ENCODE results near the gene SPSB3. TPM values are rescaled to one million over a fixed set of nuclear protein-coding genes. Genes with fewer than 3 reads are reported as not detected.

The SPSB3 gene
- total and polyA plus RNA-seq, 9 of the 15 experiments (the other 6 are each of a cell fraction or from before 2014, with no cell fraction given) = 0.39 to 37.4 (median 7.1) TPM

DNA sequence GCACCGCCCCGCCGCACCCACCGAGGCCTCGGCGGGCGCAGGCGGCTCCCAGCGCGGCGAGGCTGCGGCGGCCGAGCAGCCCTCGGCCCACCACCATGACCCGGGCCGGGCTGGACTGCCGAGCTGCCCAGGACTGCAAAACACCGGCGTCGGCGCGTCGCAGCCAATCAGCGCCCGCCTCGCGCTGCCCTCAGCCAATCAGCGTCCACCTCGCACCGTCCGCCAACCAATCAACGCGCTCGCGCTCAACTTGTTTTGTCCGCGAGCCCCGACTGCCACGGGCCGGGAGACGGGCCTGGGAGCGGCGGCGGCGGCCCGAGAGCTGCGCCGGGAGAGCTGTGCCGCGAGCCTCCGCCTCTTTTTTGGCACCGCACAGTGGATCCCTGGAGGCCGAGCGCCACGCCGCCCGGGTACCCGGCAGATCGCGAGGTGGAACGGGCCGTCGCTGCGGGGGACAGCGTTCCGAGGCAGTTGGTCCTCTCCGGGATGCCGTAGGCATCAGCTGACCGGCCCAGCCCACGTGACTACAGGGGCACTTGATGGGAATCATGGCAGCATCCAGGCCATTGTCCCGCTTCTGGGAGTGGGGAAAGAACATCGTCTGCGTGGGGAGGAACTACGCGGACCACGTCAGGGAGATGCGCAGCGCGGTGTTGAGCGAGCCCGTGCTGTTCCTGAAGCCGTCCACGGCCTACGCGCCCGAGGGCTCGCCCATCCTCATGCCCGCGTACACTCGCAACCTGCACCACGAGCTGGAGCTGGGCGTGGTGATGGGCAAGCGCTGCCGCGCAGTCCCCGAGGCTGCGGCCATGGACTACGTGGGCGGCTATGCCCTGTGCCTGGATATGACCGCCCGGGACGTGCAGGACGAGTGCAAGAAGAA lies 44.6 kb upstream of the SPSB3 start, which contains the start of the genes FAHD1 and HAGH (continued):
- TF ChIP-seq FOXK2 (conservative IDR thresholded peaks at IDR 0.05 in 1 of 2, IDR thresholded peaks at IDR 0.05 in 1 of 2; ENCODE audit: low read depth in 2 of 2) (peak; percentile 85 to 86; a peak in 3 of 4 replicates), HOXB6 (CRISPR knock-in tag; IDR thresholded peaks at IDR 0.05; ENCODE audit: borderline replicate concordance) (no peak), HNRNPH1 (optimal IDR thresholded peaks at IDR 0.05; ENCODE audit: low read depth, low read length) (no peak), DIDO1 (tag; IDR thresholded peaks at IDR 0.05; ENCODE audit: low read depth) (peak; percentile 89), RFX5 (IDR thresholded peaks at IDR 0.05; ENCODE audit: low read depth, low read length) (peak; percentile 43), ZNF766 (CRISPR knock-in tag; conservative IDR thresholded peaks at IDR 0.05) (no peak), SREBF2 (CRISPR knock-in tag; IDR thresholded peaks at IDR 0.05) (no peak), BHLHE40 (IDR thresholded peaks at IDR 0.05; ENCODE audit: low read length) (peak; percentile 87), PURB (CRISPR knock-in tag; IDR thresholded peaks at IDR 0.05; ENCODE audit: low read depth) (no peak)
- TF ChIP-seq, protein P1, sequence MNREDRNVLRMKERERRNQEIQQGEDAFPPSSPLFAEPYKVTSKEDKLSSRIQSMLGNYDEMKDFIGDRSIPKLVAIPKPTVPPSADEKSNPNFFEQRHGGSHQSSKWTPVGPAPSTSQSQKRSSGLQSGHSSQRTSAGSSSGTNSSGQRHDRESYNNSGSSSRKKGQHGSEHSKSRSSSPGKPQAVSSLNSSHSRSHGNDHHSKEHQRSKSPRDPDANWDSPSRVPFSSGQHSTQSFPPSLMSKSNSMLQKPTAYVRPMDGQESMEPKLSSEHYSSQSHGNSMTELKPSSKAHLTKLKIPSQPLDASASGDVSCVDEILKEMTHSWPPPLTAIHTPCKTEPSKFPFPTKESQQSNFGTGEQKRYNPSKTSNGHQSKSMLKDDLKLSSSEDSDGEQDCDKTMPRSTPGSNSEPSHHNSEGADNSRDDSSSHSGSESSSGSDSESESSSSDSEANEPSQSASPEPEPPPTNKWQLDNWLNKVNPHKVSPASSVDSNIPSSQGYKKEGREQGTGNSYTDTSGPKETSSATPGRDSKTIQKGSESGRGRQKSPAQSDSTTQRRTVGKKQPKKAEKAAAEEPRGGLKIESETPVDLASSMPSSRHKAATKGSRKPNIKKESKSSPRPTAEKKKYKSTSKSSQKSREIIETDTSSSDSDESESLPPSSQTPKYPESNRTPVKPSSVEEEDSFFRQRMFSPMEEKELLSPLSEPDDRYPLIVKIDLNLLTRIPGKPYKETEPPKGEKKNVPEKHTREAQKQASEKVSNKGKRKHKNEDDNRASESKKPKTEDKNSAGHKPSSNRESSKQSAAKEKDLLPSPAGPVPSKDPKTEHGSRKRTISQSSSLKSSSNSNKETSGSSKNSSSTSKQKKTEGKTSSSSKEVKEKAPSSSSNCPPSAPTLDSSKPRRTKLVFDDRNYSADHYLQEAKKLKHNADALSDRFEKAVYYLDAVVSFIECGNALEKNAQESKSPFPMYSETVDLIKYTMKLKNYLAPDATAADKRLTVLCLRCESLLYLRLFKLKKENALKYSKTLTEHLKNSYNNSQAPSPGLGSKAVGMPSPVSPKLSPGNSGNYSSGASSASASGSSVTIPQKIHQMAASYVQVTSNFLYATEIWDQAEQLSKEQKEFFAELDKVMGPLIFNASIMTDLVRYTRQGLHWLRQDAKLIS (CRISPR knock-in tag; IDR thresholded peaks at IDR 0.05) = 0 out of 2 replicates have a peak, but pooled peaks have one; percentile 42
- TF ChIP-seq, protein P2, sequence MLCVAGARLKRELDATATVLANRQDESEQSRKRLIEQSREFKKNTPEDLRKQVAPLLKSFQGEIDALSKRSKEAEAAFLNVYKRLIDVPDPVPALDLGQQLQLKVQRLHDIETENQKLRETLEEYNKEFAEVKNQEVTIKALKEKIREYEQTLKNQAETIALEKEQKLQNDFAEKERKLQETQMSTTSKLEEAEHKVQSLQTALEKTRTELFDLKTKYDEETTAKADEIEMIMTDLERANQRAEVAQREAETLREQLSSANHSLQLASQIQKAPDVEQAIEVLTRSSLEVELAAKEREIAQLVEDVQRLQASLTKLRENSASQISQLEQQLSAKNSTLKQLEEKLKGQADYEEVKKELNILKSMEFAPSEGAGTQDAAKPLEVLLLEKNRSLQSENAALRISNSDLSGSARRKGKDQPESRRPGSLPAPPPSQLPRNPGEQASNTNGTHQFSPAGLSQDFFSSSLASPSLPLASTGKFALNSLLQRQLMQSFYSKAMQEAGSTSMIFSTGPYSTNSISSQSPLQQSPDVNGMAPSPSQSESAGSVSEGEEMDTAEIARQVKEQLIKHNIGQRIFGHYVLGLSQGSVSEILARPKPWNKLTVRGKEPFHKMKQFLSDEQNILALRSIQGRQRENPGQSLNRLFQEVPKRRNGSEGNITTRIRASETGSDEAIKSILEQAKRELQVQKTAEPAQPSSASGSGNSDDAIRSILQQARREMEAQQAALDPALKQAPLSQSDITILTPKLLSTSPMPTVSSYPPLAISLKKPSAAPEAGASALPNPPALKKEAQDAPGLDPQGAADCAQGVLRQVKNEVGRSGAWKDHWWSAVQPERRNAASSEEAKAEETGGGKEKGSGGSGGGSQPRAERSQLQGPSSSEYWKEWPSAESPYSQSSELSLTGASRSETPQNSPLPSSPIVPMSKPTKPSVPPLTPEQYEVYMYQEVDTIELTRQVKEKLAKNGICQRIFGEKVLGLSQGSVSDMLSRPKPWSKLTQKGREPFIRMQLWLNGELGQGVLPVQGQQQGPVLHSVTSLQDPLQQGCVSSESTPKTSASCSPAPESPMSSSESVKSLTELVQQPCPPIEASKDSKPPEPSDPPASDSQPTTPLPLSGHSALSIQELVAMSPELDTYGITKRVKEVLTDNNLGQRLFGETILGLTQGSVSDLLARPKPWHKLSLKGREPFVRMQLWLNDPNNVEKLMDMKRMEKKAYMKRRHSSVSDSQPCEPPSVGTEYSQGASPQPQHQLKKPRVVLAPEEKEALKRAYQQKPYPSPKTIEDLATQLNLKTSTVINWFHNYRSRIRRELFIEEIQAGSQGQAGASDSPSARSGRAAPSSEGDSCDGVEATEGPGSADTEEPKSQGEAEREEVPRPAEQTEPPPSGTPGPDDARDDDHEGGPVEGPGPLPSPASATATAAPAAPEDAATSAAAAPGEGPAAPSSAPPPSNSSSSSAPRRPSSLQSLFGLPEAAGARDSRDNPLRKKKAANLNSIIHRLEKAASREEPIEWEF (CRISPR knock-in tag; IDR thresholded peaks at IDR 0.05) = no peak
- TF ChIP-seq, protein P3, sequence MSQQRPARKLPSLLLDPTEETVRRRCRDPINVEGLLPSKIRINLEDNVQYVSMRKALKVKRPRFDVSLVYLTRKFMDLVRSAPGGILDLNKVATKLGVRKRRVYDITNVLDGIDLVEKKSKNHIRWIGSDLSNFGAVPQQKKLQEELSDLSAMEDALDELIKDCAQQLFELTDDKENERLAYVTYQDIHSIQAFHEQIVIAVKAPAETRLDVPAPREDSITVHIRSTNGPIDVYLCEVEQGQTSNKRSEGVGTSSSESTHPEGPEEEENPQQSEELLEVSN (IDR thresholded peaks at IDR 0.05; ENCODE audit: borderline replicate concordance in 1 of 2, extremely low read depth in 1 of 2, insufficient read depth in 1 of 2, insufficient read length in 1 of 2, low read depth in 1 of 2, low read length in 1 of 2, poor library complexity in 1 of 2, severe bottlenecking in 1 of 2) = peak in 1 of 2 experiments; percentile 74
- TF ChIP-seq, protein P4, sequence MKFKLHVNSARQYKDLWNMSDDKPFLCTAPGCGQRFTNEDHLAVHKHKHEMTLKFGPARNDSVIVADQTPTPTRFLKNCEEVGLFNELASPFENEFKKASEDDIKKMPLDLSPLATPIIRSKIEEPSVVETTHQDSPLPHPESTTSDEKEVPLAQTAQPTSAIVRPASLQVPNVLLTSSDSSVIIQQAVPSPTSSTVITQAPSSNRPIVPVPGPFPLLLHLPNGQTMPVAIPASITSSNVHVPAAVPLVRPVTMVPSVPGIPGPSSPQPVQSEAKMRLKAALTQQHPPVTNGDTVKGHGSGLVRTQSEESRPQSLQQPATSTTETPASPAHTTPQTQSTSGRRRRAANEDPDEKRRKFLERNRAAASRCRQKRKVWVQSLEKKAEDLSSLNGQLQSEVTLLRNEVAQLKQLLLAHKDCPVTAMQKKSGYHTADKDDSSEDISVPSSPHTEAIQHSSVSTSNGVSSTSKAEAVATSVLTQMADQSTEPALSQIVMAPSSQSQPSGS (CRISPR knock-in tag; IDR thresholded peaks at IDR 0.05) = no peak

Measured in K562 (cell line).